Pancreas (tissue), 10 donors: ENCODE results near the gene CTDSP2. TPM values are rescaled to one million over a fixed set of nuclear protein-coding genes. Genes with fewer than 3 reads are reported as not detected.

Experiments used
- ATAC-seq, 4 donors: fragments of 200-7000 bp; cut with Tn5 transposase; one replicate each; pipeline versions ENCODE4 v1.8.0 to v1.9.1; 2020; ENCODE audit warnings: mild to moderate bottlenecking in 4 of 4, moderate library complexity in 4 of 4
- DNase-seq, 6 donors: peaks; one replicate each; pipeline ENCODE4 v3.0.0-alpha.2; 2020
- FAIRE-seq: peaks from 2 replicates; lab custom pipeline; 2012; peaks lifted over from hg19 to GRCh38; lab: Jason Lieb, UNC
- H3K27ac ChIP-seq, 4 donors: fragments of 200-600 bp; sonication (generic); 1 replicate in 3 of 4; 2 replicates in 1 of 4; pipeline versions ENCODE4 v1.5.0 to v1.8.0; 2020
- H3K27me3 ChIP-seq, 4 donors: fragments of 200-600 bp; one replicate each; pipeline ENCODE4 v1.8.0; 2021
- H3K36me3 ChIP-seq, 3 donors: fragments of 200-600 bp; sonication (generic) in 1 of 3; one replicate each; pipeline versions ENCODE4 v1.5.0 to v1.8.0; 2020 to 2021
- H3K4me1 ChIP-seq, 3 donors: fragments of 200-600 bp; one replicate each; pipeline ENCODE4 v1.8.0; 2021
- H3K4me3 ChIP-seq, 4 donors: fragments of 200-600 bp; sonication (generic) in 2 of 4; one replicate each; pipeline versions ENCODE4 v1.5.0 to v1.8.0; 2020 to 2021
- H3K9me3 ChIP-seq, 4 donors: fragments of 200-600 bp; one replicate each; pipeline ENCODE4 v1.8.0; 2021
- WGBS, 2 donors: extraction: QIAGEN DNeasy Blood & Tissue Kit; methylation state at CpG; one replicate each; pipeline ENCODE4 v1.1.7; 2013; 5-methylcytosine and 5-hydroxymethylcytosine counted together
- intact Hi-C, 3 donors: fragments of 100-400 bp; cut with DNase I; formaldehyde crosslinking; loops; one replicate each; pipeline versions ENCODE4 v1.11.1 to v1.14.2; 2022
- polyA plus RNA-seq, 2 donors: library from polyadenylated mRNA; stranded (reverse); fragments of 200-250 nt; gene quantifications; one replicate each; pipeline ENCODE4 v1.2.3, GENCODE V29; 2013
- total RNA-seq, 6 donors: library from RNA; stranded (reverse); fragmentation: NEBNext Ultra II Directional in 4 of 6; extraction: Animal tissue kit (Norgen Biotek cat#: 25700) in 4 of 6; gene quantifications; one replicate each; pipeline versions ENCODE4 v1.2.1 to v1.2.4, GENCODE V29; 2021 to 2023
- TF ChIP-seq, protein P1 (sequence below), 4 donors: fragments of 200-600 bp; sonication (generic) in 3 of 4; IDR thresholded peaks; one replicate each; pipeline versions ENCODE4 v1.5.0 to v1.8.0; 2021; ENCODE audit warnings: antibody characterized with exemption in 4 of 4
- donor health status: healthy with polysubstance abuse.
- donor health status: DM: no; HTN: no; CAD: no; lungs with moderate emphysema.
- donor health status: DM: no; HTN: no; CAD: no.
- donor health status: control.
- donor health status: control.
- donor health status: Bipolar disorder and iron deficiency.
- donor health status: DM: yes; HTN: yes; CAD: no.
- donor health status: DM: no; HTN: no; CAD: no.
- donor health status: DM: no; HTN: no; CAD: no.
- donor health status: DM: yes; HTN: yes; CAD: no.

The CTDSP2 gene
- total and polyA plus RNA-seq, 8 donors: 38.7 to 165 (median 90.3) TPM

GRCh38 chr12:57834086-57834876 is 12.2 kb downstream of the CTDSP2 start:
- no peak for FAIRE-seq
- Histone ChIP-seq H3K9me3 (no peaks in the 10 kb centered on the region), H3K27ac (peak overlapping the region in 1 of 4 donors; percentile 17), H3K4me1 (peaks cover 64 to 85% (median 79%) of the 10 kb centered on the region in 3 donors), H3K27me3 (no peaks in the 10 kb centered on the region), H3K4me3 (no peak overlapping the region), H3K36me3 (no peaks in the 10 kb centered on the region)
- WGBS, 2 donors: 0 to 12% methylated on average over 1 of the region's 1 CpG
- intact Hi-C loops: loop anchor here in 2 of 3 donors (5.0 kb wide), 1 partner anchor 73 kb away; no protein-coding TSS in a partner anchor
- no peak for ATAC-seq
- no peak for DNase-seq
- TF ChIP-seq, protein P1, sequence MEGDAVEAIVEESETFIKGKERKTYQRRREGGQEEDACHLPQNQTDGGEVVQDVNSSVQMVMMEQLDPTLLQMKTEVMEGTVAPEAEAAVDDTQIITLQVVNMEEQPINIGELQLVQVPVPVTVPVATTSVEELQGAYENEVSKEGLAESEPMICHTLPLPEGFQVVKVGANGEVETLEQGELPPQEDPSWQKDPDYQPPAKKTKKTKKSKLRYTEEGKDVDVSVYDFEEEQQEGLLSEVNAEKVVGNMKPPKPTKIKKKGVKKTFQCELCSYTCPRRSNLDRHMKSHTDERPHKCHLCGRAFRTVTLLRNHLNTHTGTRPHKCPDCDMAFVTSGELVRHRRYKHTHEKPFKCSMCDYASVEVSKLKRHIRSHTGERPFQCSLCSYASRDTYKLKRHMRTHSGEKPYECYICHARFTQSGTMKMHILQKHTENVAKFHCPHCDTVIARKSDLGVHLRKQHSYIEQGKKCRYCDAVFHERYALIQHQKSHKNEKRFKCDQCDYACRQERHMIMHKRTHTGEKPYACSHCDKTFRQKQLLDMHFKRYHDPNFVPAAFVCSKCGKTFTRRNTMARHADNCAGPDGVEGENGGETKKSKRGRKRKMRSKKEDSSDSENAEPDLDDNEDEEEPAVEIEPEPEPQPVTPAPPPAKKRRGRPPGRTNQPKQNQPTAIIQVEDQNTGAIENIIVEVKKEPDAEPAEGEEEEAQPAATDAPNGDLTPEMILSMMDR (IDR thresholded peaks at IDR 0.05): no peak

DNA sequence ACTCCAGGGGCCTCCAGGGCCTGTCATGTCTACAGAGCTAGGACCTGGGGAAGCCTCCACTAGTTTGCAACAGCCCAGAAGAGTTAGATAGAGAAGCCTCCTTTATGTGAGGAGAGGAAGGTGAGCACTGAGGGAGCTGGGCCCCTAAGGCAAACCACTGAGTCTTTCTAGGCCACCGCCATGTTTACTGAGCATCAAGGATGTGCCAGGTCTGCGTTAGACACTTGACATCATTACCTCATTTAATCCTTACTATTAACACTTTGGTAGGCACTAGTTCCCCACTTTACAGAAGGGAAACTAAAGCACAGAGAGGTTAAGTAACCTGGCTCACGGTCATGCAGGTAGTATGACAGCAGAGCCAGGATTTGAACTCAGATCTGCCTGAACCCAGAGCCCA is 12.9 kb downstream of the CTDSP2 start:
- 56 to 58% methylated on average over 3 of the region's 3 CpGs for WGBS, 2 donors

DNA sequence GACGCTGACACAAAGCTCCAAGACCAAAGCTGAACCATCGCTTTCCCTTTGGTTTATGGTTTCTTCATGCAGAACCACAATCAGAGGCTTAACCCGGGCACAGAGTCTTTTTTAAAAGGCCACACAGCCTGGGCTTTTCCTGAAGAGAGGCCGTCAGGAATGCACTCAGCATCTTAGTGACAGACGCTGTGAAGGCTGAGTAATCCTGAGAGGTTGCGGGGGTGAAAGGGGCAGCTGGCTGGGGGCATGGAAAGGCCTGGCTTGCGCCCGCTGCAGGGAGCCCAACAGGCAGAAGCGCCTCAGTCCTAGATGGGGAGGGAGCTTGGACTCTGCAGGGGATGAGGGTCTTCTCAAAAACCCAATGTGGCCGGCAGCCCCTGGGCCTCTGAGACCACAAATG is 13.6 kb downstream of the CTDSP2 start:
- DNase-seq (no peak), ATAC-seq (no peak), FAIRE-seq (no peak)
- H3K4me3 ChIP-seq: no peak overlapping the region
- intact Hi-C loops: loop anchor here in 2 of 3 donors (5.0 kb wide), 1 partner anchor 74 kb away; no protein-coding TSS in a partner anchor
- WGBS, 2 donors: 56 to 59% methylated on average over 10 of the region's 10 CpGs
- TF ChIP-seq, protein P1 (IDR thresholded peaks at IDR 0.05): no peak
- H3K36me3 ChIP-seq: peaks cover 0 to 10% (median 5%) of the 10 kb centered on the region in 3 donors
- H3K27ac ChIP-seq: peak overlapping the region in 1 of 4 donors; percentile 37
- no peaks in the 10 kb centered on the region for H3K27me3 ChIP-seq
- H3K4me1 ChIP-seq: peaks cover 61 to 73% (median 66%) of the 10 kb centered on the region in 3 donors
- H3K9me3 ChIP-seq: no peaks in the 10 kb centered on the region

More for the DNA sequence above, 12.9 kb downstream of the CTDSP2 start:
- H3K4me1 ChIP-seq: peaks cover 64 to 80% (median 73%) of the 10 kb centered on the region in 3 donors
- no peak overlapping the region for H3K4me3 ChIP-seq
- FAIRE-seq (no peak), ATAC-seq (no peak), DNase-seq (no peak)
- peaks cover 0 to 3% (median 0%) of the 10 kb centered on the region in 3 donors for H3K36me3 ChIP-seq
- H3K27ac ChIP-seq: peak overlapping the region in 1 of 4 donors; percentile 17
- no peaks in the 10 kb centered on the region for H3K9me3 ChIP-seq
- no peaks in the 10 kb centered on the region for H3K27me3 ChIP-seq
- TF ChIP-seq, protein P1 (IDR thresholded peaks at IDR 0.05): no peak
- intact Hi-C loops: loop anchor here in 2 of 3 donors (5.0 kb wide), 1 partner anchor 74 kb away; no protein-coding TSS in a partner anchor

DNA sequence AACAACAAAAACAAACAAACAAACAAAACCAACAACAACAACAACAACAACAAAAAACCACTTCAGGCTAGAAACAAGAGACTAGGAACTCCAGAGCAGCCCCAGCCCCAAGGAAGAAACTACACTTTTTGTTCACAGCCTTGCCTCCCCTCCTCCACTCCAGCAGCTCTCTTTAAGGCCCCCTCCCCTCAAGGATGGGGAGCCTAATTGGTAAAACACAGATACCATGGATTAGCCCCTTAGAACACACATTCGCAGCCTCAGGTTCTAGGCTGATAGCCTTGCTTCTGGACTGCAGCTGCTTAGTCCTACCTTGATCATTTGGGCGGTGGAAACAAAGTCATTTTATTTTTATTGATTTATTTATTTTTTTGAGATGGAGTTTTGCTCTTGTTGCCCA is 16.1 kb downstream of the CTDSP2 start:
- no peak overlapping the region for H3K27ac ChIP-seq
- ATAC-seq: no peak
- no peaks in the 10 kb centered on the region for H3K27me3 ChIP-seq
- H3K9me3 ChIP-seq: no peaks in the 10 kb centered on the region
- H3K4me1 ChIP-seq: peaks cover 36 to 47% (median 40%) of the 10 kb centered on the region in 3 donors
- TF ChIP-seq, protein P1 (IDR thresholded peaks at IDR 0.05): no peak
- DNase-seq: no peak
- FAIRE-seq: no peak
- no peak overlapping the region for H3K4me3 ChIP-seq
- intact Hi-C loops: loop anchor here in 2 of 3 donors (5.0 kb wide), 1 partner anchor 77 kb away; no protein-coding TSS in a partner anchor
- peaks cover 6 to 36% (median 31%) of the 10 kb centered on the region in 3 donors for H3K36me3 ChIP-seq
- 77 to 82% methylated on average over 2 of the region's 2 CpGs for WGBS, 2 donors
